Measurements from ENCODE around the gene SLC35F4.

The SLC35F4 gene

DNA sequence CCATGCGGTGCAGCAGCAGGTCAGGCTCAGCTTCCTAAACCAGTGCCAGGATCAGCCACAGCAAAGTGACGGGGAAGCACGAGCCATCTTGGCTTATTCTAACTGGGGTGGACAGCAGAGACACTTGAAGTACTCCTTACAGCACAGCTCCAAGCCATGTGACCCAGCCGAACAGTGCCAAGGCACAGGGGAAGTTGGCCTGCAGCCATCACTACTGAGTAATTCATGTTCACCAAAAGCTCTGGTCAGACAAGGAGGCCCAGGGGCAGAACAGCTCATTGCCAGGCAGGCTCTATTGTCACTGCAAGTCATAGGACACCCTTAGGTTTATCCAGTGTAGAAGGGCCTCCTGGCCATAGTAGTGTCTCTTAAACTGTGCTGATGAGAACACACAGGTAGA lies 23.4 kb upstream of the SLC35F4 start:
- H3K27me3 ChIP-seq = no peaks in the 10 kb centered on the region
- H3K4me1 ChIP-seq (ENCODE audit: control insufficient read depth in 1 of 2, insufficient read depth in 1 of 2, low read depth in 1 of 2, low read length in 1 of 2) = no peaks in the 10 kb centered on the region
- no peak overlapping the region for H3K4me3 ChIP-seq (ENCODE audit: low read depth in 1 of 2, low read length in 1 of 2)
- H3K27ac ChIP-seq = no peak overlapping the region
- TF ChIP-seq, protein P1, sequence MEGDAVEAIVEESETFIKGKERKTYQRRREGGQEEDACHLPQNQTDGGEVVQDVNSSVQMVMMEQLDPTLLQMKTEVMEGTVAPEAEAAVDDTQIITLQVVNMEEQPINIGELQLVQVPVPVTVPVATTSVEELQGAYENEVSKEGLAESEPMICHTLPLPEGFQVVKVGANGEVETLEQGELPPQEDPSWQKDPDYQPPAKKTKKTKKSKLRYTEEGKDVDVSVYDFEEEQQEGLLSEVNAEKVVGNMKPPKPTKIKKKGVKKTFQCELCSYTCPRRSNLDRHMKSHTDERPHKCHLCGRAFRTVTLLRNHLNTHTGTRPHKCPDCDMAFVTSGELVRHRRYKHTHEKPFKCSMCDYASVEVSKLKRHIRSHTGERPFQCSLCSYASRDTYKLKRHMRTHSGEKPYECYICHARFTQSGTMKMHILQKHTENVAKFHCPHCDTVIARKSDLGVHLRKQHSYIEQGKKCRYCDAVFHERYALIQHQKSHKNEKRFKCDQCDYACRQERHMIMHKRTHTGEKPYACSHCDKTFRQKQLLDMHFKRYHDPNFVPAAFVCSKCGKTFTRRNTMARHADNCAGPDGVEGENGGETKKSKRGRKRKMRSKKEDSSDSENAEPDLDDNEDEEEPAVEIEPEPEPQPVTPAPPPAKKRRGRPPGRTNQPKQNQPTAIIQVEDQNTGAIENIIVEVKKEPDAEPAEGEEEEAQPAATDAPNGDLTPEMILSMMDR (IDR thresholded peaks at IDR 0.05) = no peak
- H3K9me3 ChIP-seq = no peaks in the 10 kb centered on the region
- H3K36me3 ChIP-seq = no peaks in the 10 kb centered on the region

DNA sequence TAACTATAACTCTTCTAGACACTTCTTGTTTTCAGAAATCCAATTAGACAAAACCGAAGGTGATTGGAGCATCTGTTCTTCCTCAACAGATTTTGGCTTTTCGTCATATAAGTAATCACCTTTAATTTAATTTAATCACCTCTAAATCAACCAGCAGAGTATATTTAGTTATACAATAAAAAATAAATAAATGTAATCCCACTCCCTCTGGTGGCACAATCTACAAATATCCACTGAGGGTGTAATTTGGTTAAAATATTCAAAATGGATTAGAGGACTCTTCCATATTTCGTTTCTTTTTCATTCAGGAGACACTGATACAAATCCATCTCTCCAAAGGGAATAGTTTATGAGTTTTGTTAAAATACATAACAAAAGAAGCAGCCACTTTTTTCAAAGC lies 18.3 kb upstream of the SLC35F4 start:
- TF ChIP-seq, protein P1 (IDR thresholded peaks at IDR 0.05) = no peak
- H3K27ac ChIP-seq = no peak overlapping the region
- H3K9me3 ChIP-seq = no peaks in the 10 kb centered on the region
- H3K36me3 ChIP-seq = no peaks in the 10 kb centered on the region
- H3K4me3 ChIP-seq (ENCODE audit: low read depth in 1 of 2, low read length in 1 of 2) = no peak overlapping the region
- H3K27me3 ChIP-seq = no peaks in the 10 kb centered on the region
- no peaks in the 10 kb centered on the region for H3K4me1 ChIP-seq (ENCODE audit: control insufficient read depth in 1 of 2, insufficient read depth in 1 of 2, low read depth in 1 of 2, low read length in 1 of 2)

DNA sequence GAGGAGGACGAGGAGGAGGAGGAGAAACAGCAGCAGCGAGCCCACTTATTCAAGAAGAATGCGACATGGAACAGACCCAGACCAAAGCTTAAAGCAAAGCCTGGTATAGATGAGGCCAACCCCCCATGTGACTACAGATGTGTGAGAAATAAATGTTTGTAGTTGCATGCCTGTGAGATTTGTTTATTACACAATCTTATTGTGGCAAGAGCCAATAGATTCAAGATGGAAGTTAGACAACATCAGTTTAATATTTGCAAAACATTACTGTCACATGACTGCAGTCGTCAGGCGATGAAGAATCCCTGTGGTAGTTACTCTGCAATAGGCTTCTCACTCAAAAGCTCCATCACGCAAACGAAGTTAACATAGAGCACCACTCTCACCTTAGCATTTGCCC lies 17.2 kb upstream of the SLC35F4 start:
- H3K36me3 ChIP-seq = no peaks in the 10 kb centered on the region
- no peak overlapping the region for H3K4me3 ChIP-seq (ENCODE audit: low read depth in 1 of 2, low read length in 1 of 2)
- no peak overlapping the region for H3K27ac ChIP-seq
- H3K9me3 ChIP-seq = no peaks in the 10 kb centered on the region
- no peaks in the 10 kb centered on the region for H3K27me3 ChIP-seq
- TF ChIP-seq, protein P1 (IDR thresholded peaks at IDR 0.05) = no peak
- H3K4me1 ChIP-seq (ENCODE audit: control insufficient read depth in 1 of 2, insufficient read depth in 1 of 2, low read depth in 1 of 2, low read length in 1 of 2) = no peaks in the 10 kb centered on the region

DNA sequence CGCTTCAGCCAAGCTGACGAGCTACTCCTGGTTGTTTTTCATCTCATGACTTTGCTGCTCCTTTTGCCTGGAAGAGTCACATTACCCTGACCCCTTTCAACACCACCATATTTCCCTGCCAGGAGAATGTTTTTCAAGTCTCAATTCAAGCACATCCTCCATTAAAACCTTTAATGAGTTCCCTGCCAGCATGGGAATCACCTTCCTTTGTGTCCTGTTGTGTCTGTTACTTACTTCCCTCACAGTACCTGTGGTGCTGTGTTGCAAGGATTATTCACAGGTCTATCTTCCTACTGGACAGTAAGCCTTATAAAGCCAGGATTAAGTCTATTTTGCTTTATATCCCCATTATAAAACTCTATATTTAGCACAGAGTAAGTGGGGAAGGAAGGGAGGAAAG lies 13.6 kb upstream of the SLC35F4 start:
- Histone ChIP-seq H3K36me3 (no peaks in the 10 kb centered on the region), H3K4me3 (ENCODE audit: low read depth in 1 of 2, low read length in 1 of 2) (no peak overlapping the region), H3K4me1 (ENCODE audit: control insufficient read depth in 1 of 2, insufficient read depth in 1 of 2, low read depth in 1 of 2, low read length in 1 of 2) (no peaks in the 10 kb centered on the region), H3K27ac (no peak overlapping the region), H3K27me3 (no peaks in the 10 kb centered on the region), H3K9me3 (no peaks in the 10 kb centered on the region)
- TF ChIP-seq, protein P1 (IDR thresholded peaks at IDR 0.05) = no peak

DNA sequence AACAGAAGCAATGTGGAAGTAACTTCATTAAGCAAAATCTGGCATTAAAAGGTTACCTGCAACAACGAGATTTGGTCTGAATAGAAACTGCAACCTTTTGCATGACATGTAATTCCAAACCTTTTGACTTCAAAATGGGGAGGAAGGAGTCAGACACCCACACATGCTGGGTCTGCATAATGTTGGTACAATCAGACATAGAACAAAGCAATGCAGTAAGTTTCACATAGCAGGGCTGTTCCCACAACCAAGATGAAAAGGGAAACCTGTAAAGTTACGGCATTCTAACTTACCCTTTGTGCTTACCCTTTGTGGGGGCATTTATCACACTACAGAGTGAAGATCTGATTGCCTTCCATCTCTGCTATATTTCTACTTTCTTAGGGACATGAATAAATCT lies 10.1 kb upstream of the SLC35F4 start:
- H3K4me3 ChIP-seq (ENCODE audit: low read depth in 1 of 2, low read length in 1 of 2) = no peak overlapping the region
- TF ChIP-seq, protein P1 (IDR thresholded peaks at IDR 0.05) = no peak
- no peaks in the 10 kb centered on the region for H3K9me3 ChIP-seq
- no peaks in the 10 kb centered on the region for H3K36me3 ChIP-seq
- H3K27me3 ChIP-seq = no peaks in the 10 kb centered on the region
- no peaks in the 10 kb centered on the region for H3K4me1 ChIP-seq (ENCODE audit: control insufficient read depth in 1 of 2, insufficient read depth in 1 of 2, low read depth in 1 of 2, low read length in 1 of 2)
- H3K27ac ChIP-seq = no peak overlapping the region

DNA sequence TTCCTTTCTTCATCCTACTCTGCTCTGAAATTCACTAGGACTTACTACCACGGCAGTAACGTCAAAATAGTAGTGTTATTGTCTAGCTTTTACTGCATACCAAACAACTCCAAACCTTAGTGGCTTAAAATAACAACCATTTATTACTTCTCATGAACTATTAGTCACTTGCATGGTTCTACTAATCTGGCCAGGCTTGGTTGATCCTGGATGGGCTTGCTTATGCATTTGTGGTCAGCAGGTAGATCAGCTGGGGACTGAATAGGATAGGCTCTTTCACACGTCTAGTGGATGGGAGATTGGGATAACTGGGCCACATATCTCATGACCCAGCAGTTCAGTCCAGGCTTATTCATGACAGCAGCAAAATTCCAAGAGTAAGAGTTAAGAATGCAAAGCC lies 9.4 kb upstream of the SLC35F4 start:
- Histone ChIP-seq H3K4me1 (ENCODE audit: control insufficient read depth in 1 of 2, insufficient read depth in 1 of 2, low read depth in 1 of 2, low read length in 1 of 2) (no peaks in the 10 kb centered on the region), H3K27ac (no peak overlapping the region), H3K4me3 (ENCODE audit: low read depth in 1 of 2, low read length in 1 of 2) (no peak overlapping the region), H3K36me3 (no peaks in the 10 kb centered on the region), H3K9me3 (no peaks in the 10 kb centered on the region), H3K27me3 (no peaks in the 10 kb centered on the region)
- TF ChIP-seq, protein P1 (IDR thresholded peaks at IDR 0.05) = no peak

Measured in neutrophil (primary cell).